Endothelial cell of hepatic sinusoid (primary cell): ENCODE measurements around the gene PRR33.

Experiments
- in situ Hi-C: cut with HindIII; loops from 2 replicates; pipeline ENCODE4 v1.10.0; 2017; ENCODE audit warnings: low sequenced_read_pairs

PRR33 gene

DNA sequence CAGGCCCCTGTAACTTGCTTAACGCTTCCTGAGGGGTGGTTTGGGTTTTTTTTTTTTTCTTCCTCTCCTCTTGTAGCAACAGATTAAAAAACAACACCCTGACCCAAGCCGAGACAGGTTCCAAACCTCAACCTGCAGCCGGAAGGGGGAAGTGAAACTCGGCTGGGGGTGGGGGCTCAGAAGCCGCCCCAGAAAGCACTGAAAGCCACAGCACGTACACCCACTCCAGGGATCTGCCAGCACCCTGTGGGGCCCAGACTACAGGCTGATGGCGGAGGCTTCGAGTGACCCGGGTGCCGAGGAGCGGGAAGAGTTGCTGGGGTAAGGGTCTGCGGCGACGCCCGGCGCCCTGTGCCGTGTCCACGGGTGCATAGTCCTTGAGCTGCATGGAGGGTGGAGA is 38.8 kb downstream of the PRR33 start, which contains the start of gene LSP1:
Gene LSP1 (plus strand): TSS at position 208 of the 400 bp plus-strand sequence. CDS start 61 bp downstream, at position 269.
- in situ Hi-C loops, result no loop called here

DNA sequence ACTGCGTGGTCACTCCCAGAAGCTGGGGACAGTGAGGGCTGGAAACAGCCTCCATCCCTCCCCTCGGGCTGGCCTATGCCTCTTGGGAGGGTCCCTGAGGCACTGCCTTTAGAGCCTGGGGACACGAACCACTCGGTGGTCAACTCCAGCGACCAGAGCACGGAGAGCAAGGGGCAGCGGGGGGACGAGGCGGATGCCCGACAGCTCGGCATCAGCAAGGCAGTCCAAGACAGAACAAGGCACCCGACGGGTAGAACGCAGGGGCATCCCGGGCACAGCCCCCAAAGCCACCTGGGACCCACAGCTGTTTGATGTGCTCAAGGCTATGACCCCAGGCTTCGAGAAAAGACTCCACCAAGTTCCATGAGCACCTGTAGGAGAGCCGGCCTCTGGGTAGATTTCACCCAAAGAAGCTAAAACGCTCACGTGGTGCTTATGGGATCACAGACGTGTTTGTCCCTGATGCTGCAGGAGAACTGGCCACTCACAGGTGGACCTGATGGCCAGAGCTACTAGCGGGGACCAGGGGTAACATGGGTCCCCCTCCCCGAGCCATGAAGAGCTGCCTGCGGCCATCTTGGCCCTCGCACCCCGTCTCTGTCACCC is 39.3 kb downstream of the PRR33 start:
- in situ Hi-C loops, result no loop called here

DNA sequence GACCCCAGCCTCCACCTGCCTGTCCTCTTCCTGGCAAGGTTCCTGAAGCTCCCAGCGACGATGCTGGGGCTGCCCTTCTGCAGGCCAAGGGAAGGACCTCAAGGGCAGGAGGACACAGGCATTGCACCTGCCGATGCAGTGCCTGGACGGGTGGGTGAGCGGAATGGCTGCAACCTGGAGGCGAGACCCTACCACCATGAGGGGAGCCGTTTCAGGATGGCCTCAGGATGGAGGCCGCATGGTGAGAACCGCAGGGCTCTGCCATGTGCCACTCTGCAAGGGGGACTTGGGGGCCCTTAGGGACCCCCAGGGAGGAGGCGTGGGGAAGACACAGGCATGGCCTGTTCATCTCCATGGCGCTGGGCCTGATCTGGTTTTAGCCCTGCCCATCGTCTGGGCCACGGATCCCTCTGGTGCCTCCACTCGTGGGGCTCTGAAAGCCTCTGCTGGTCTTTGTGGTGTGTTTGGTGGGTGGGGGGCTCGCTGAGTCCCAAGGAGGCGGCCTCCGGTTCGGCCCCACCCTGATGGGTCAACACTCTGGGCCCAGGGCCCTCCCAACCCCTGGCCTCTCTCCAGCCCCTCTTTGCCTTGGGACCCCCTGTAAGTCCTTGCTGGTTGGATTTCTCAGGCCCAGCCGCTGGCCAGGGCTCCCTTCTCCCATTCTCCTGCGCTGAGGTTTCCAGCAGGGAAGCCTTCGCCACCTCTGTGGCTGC is 40.1 kb downstream of the PRR33 start:
- in situ Hi-C loops, result no loop called here

DNA sequence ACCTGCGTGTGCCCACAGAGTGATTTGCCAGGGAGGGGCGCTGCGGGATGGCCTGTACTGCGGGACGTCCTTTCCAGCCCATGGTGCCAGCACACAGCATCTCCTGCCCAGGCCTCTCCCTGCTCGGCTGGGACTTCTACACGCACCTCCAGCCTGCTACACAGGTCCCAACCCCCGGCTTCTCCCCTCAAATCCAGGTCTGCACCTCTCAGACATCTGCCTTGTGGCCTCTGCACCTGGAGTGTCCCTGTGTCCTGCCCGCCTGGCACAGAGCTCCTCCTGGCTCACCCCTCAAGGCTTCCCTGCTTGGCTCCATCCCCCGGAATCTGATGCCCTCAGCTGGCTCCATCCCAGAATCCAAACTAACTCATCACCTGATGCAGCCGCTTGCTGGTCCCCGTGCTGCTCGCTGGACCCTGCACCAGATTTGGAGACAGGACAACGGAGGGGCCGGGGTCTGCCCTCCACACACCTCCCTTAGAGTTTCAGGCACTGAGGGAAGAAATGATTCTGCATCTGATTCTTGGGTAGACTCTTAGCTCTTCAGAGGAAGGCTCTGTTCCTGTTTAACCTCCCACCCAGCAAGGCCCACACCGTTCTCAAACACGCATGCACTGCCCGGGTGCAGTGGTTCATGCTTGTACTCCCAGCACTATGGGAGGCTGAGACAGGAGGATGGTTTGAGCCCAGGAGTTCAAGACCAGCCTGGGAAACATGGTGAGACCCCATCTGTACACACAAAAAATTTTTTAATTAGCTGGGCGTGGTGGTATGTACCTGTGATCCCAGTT is 42.9 kb downstream of the PRR33 start:
- in situ Hi-C loops, result no loop called here

DNA sequence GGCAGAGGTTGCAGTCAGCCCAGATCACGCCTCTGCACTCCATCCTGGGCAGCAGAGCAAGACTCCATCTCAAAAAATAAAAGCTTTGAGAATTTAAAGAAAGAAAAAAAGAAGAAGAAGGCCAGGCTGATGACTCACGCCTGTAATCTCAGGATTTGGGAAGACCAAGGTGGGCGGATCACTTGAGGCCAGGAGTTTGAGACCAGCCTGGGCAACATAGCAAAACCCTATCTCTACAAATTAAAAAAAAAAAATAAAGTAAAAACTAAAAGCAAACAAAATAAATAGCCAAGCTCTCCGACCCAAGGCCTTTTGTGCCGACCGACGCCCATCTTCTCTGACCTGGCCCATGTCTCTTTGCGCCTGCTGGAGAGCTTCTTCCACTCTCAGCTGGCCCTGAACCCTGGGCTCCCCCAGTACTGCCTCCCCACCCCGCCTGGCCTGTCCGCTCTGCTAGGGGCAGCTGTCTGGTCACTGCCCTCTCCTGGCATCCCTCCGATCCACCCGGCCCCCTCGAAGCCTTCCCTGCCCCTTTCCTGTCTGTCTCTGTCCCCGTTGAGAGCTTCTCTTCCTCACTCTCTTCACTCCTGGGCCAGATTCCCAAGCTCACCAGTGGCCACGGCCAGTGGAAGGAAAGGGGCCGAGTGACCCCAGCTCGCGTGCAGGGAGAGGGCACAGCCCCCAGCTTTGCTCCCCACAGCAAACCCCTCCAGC is 43.6 kb downstream of the PRR33 start:
- in situ Hi-C loops, result no loop called here

DNA sequence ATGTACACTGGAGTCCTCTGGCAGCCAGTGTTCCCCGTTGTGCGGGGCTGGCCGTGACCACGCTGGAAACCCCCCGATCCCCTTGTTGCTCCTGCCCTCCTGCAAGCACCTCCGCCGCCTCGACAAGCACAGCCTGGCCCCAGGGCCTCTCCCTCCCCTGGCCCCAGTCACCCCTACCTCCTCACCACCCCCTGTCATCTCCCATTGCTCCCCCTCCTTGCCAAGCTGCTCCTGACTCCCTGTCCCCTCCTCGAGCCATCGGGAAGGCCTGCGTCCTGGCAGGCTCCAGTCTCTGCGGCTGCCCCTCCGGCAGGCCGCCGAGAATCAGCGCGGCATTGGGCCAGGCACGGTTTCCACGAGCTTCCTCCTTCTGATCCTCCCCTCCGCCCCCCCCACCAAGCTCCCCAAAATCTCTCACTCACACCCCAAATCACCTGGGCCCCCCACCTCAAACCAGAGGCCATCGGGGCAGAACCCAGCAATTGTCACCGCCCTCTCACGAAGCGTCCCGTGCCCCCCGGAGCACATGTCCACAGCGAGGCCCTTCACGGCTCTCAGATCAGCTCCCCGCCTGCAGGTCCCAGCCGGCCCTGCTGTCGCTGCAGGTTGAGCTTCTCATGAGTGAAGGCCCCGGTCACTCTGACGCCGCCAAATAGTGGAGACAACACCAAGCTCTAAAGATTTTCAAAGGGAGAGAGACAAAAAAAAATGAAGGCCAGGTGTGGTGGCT is 44.5 kb downstream of the PRR33 start:
- in situ Hi-C loops, result no loop called here

DNA sequence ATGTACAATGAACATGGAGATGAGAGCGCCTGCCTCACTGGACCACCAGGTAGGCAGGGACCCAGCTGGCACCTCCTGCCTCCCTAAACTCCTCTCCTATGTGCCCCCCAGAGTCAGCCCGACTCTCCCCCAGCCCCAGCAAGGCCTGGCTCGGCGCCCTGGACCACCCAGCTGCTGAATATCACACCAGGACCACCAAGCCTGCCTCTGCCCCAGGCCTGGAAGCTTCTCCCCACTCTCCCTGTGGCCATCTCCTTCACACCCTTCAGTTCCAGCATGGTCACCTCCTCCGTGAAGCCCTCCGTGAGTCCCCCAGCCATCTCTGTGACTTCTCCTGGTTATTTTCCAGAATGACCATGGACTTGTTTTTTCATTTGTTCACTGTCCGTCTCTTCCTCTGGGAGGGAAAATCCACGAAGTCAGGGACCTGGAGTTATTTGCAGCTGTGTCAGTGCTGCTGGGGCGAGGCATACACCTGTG is 45.2 kb downstream of the PRR33 start:
- in situ Hi-C loops, result no loop called here

DNA sequence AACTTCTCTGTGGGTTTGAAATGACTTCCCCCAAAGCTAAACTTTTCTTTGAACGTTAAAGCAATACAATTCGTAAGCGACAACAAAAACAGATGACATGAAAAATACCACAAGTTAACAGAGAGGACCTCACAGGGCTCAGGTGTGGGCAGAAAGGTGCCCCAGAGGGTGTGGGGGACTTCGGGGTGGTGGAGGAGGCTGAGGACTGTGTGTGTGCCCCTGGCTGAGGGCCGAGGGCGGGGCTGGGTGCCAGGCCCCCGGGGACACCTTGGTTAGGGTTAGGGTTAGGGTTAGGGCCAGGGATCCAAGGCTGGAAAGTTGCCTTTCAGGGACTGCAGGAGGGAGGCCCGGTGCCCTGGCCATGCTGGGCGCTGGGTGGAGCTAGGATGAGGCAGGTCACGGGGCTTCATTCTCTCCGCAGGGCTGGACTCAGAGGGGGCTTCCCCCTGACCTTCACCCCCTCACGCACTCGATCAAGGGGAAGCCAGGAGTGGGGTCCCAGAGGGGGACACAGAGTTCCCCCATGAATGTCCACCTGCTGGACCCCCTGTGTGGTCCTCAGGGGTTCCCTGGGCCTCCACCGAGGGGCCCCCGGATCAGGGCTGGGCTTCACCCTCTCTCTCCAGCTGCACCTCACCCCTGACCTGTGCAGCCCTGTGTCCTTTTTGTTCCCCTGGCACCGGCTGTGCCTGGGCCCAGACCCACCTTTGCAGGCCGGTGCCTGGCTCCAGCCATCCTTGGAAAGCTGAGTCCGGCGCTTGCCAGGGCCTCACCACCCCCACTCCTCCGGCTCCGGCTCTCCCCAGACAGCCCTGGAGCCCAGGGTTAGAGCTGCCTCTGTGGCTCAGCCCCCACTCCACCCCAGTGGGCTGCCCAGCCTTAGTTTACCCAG is 45.9 kb downstream of the PRR33 start:
- in situ Hi-C loops, result no loop called here

DNA sequence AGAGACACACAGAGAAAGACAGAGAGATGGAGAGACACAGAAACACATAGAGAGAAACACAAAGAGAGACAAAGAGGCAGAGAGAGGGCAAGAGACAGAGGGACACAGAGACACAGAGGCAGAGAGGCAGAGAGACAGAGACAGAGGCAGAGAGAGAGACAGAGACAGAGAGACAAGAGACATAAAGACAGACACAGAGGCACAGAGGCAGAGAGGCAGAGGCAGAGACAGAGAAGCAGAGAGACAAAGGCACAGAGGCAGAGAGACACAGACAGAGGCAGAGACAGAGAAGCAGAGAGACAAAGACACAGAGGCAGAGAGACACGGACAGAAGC is 46.6 kb downstream of the PRR33 start:
- in situ Hi-C loops, result no loop called here

DNA sequence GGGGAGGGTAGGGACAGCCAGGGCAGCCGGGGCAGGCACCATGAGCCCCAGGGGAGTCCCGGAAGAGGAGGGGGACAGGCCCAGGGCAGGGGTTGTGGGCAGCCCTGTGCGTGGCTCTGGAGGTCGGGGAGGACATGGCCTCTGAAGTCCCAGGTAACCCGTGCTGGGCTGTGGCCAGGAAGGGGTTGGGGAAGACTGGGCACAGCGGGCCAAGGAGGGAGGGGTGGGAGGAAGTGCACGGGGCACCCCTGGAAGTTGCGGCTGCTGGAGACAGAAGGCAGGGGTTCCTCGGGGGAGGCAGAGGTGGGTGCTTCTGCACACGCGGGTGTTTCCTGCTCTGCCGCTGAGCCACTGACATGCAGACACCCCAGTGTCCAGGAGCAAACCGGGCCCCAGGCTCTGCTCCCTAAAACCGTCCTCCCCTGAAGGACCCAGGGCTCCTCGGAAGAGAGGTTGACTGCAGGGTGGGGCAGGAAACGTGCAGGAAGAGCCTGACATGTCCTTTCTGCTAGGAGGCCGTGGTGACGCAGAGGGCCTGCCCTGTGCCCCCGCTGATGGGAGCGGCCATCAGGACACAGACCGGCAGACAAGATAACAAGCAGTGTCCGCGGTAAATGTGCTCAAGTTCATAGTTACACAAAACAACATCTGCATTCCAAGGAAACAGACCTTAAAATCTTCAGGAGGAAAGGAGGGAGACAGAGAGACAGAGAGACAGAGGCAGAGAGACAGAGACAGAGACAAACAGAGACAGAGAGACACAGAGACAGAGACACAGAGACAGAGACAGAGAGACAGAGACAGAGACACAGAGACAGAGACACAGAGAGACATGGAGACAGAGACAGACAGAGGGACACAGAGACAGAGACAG is 47.2 kb downstream of the PRR33 start:
- in situ Hi-C loops, result no loop called here

DNA sequence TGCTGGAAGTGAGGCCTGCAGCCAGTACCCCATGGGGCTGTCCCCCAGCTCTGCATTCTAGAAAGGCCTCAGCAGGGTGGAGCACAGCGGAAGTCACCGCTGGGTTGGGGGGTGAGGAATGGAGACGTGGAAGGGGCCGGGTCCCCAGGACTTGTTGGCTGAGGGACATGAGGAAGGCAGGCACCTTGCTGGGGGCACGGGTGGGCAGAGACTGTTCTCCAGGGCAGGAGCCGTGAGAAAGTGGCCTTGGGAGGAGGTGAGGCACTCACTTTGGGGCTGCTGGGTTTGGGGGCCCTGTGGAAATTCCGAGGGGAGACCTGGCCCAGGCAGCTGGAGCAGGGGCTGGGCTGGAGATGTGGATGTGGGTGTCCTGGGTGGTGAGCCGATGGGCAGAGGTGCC is 47.9 kb downstream of the PRR33 start:
- in situ Hi-C loops, result no loop called here

DNA sequence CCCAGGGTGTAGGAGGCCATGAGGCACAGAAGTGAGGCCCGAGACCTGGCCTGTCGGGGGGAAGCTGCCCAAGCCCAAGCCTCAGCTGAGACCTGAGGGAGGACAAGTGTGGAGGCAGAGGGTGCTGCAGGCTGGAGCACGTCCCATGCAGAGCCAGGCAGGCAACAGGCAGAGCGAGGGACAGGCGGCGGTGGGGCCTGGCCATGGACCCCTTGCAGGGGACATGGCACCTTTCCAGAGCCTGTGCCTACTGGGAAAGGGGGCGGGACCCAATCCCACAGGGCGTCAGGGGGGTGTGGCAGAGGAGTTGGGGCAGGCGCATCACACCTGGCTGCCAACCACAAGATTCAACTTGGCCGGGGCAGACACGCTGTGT is 48.6 kb downstream of the PRR33 start:
- in situ Hi-C loops, result no loop called here

DNA sequence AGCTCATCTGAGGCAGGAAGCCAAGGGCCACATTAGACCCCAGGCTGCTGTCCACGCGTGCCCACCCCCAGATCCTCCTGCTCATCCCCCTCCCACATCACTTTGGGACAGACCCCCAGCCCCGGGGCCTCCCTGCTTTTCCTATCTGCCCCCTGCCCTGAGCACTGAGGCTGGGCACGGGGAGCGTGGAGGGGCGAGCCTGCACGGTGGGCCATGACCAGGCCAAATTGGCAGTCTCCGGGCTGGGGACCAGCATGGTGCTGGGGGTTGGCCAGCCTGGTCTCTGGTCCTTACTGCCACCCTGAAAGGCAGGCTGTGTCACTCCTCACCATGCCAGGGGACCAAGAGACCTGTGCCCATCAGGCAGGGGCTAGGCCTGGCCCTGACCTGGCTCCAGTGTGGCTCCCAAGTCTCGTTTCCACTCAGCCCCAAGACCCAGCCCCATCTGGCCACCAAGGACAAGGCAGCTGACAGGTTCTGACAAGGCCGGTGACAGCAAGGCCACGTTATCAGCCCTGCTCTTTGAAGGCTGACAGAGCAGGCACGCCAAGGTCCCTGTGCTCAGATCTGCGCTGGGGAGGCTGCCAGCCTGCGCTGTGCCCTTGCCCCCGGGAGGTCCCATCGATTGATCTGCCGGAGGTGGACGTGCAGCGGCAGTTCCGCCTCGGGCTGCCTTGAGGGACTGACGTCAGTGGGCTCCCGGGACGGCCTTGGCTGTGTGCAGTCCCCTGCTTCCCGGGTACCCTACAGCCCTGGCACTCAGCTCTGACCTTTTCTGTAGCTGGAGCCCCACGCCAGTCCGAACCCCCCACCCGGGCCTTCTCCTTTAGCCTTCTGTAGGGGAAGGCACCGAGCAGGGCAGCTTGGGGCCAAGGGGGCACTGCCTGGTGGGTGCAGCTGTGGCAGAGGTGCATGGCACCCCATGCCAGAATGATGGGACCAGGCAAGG is 49.3 kb downstream of the PRR33 start:
- in situ Hi-C loops, result no loop called here

DNA sequence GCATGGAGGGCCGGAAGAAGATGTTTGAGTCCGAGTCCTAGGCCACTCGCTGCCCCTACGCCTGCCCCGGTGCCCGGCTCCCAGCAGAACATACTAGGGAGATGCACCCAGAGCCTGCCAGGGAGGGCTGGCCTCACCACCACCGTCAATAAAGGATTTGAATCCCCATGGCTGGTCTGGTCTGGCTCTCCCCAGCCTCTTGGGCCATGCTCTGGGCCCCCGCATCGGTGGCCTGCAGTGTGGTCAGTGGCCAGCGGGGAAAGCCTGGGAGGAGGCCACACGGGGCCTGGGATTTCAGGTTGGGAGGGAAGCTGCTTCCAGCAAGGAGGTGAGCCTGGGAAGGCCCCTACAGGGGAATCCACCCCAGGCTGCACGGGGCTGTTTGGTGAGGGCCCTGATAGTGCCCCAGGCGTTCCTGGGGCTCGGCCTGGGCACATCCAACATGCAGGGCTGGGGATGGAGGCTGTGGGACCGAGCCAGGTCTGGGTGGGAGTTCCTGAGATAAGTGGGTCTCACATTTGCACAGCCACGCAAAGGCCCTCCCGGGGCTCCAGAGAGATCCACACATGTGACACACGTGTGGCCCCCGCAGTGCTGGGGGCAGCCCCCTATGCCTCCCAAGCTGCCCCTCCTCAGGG is 50.1 kb downstream of the PRR33 start:
- in situ Hi-C loops, result no loop called here

DNA sequence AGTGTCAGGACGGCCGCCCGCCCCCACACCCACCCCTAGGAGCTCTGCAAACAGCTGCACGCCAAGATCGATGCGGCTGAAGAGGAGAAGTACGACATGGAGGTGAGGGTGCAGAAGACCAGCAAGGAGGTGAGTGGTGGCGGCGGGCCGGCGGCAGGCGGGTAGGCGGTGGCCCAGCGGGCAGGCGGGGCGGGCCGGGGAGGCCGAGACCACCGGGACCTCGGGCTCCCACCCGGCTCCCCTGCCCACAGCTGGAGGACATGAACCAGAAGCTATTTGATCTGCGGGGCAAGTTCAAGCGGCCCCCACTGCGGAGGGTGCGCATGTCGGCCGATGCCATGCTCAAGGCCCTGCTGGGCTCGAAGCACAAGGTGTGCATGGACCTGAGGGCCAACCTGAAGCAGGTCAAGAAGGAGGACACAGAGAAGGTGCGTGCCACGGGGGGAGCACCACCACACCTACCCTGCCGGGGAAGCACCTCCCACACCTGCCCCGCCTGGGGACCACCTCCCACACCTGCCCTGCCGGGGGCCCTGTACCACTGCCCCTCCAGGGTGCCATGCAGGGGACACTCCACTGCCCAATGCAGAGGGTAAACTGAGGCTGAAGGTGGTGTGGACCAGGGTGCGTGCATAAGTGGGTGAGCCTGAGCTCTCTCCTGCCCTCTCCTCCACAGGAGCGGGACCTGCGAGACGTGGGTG is 50.8 kb downstream of the PRR33 start:
- in situ Hi-C loops, result no loop called here

DNA sequence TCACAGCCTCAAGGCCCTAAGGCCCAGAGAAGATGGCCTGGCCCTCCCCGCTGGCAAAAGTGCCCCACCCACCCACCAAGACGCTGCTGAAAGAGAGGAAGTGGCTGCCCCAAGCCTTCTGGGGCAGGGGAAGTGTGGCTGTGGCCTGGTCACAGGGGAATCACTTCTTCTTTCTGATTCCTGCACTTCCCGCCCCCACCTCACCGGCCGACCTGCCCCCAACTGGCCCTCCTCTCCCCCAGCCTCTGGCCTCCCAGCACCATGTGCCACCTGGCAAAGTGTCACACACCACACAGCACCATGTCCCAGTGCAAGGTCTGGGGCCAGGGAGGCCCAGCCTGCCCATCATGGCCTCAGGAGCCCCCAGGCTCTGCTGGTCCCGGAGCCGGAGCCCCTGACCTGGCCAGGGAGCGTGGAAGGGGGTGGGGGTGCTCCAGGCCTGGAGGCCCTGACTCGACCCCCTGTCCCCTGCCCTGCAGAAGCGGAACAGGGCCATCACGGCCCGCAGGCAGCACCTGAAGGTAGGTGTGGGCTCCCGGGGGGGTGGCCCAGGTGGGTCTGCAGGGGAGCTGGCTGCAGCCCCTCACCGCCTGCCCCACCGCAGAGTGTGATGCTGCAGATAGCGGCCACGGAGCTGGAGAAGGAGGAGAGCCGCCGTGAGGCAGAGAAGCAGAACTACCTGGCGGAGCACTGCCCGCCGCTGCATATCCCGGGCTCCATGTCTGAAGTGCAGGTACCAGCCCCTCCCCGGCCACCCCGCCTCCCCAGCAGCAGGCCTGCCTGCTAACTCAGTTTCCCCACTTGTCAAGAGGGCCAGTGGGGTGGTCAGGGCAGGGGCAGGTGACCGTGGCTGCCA is 51.5 kb downstream of the PRR33 start:
- in situ Hi-C loops, result no loop called here
